ENCODE measurements around the gene ANKRD52. TPM values are rescaled to one million over a fixed set of nuclear protein-coding genes. Genes with fewer than 3 reads are reported as not detected.

The ANKRD52 gene
- total and polyA plus RNA-seq, 10 of the 15 experiments (the other 5 are each of a cell fraction or from before 2014, with no cell fraction given): 0.90 to 55.3 (median 16.1) TPM

DNA sequence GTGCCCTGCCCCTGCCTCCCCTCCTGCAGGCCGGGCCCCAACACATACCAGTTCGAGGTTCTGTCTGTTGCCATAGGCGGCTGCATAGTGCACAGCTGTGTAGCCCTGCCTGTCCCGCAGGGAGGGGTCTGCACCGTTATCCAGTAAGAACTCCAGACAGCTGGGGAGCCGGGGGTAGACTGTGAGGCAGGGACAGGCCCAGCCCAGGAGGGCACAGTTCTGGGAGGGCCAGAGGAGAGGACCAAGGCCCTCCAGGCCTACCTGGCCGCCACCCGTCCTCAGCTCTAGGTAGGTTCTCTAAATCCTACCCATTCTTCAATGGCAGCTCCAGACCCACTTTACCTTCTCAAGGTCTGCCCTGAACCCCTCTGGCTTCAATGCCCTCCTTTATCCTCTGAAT lies 9.5 kb downstream of the ANKRD52 start:
- H3K4me1 ChIP-seq (ENCODE audit: control insufficient read depth, insufficient read depth, low read length): no peaks in the 10 kb centered on the region
- ChIA-PET CTCF (interaction anchor here (0.6 to 1.2 kb wide), 2 partner anchors 18 to 24 kb away, joined by 3 read pairs; no protein-coding TSS in a partner anchor), POLR2A (interaction anchor here (0.5 kb wide), 1 partner anchor 1818 kb away, joined by 3 read pairs; no protein-coding TSS in a partner anchor), SMC1A (ENCODE audit: uncharacterized antibody, unreplicated experiment) (no interaction called here), RAD21 (ENCODE audit: unreplicated experiment) (no interaction called here)
- in situ Hi-C loops (cut with MboI): no loop called here
- H3K9me3 ChIP-seq (replicated peaks; ENCODE audit: control insufficient read depth, insufficient read depth, low read length): no peaks in the 10 kb centered on the region
- FAIRE-seq (no peak), ATAC-seq (no peak), DNase-seq (ENCODE audit: low read depth, low spot score) (no peak)
- intact Hi-C loops (cut with micrococcal nuclease; ENCODE audit: unreplicated experiment): no loop called here
- 96% methylated on average over 8 of the region's 8 CpGs for WGBS (ENCODE audit: insufficient coverage, insufficient replicate concordance, low lambda C conversion rate, missing lambda C conversion rate)
- no peak overlapping the region for H3K9ac ChIP-seq (ENCODE audit: control insufficient read depth, insufficient read depth, low read length)
- no peaks in the 10 kb centered on the region for H4K20me1 ChIP-seq (ENCODE audit: control insufficient read depth, insufficient read depth)
- H3K27ac ChIP-seq (ENCODE audit: control insufficient read depth, insufficient read depth): no peak overlapping the region
- no peak overlapping the region for H3K4me3 ChIP-seq
- no peaks in the 10 kb centered on the region for H3K27me3 ChIP-seq (replicated peaks in 1 of 2; ENCODE audit: control insufficient read depth in 2 of 2, insufficient read depth in 2 of 2, low read length in 1 of 2)
- H3K4me2 ChIP-seq (ENCODE audit: control insufficient read depth, insufficient read depth): no peak overlapping the region
- H3K79me2 ChIP-seq (ENCODE audit: control insufficient read depth, insufficient read depth, low read length): no peaks in the 10 kb centered on the region
- BruUV-seq (replicated peaks): no TSS peak
- TF ChIP-seq CBX5 (IDR thresholded peaks at IDR 0.05; ENCODE audit: low read depth) (no peak), WRNIP1 (IDR thresholded peaks at IDR 0.05; ENCODE audit: borderline replicate concordance, low read depth, low read length) (no peak), IKZF2 (IDR thresholded peaks at IDR 0.05) (no peak), TARDBP (IDR thresholded peaks at IDR 0.05; ENCODE audit: borderline replicate concordance) (no peak), POLR2AphosphoS2 (IDR thresholded peaks at IDR 0.05; ENCODE audit: low read depth, low read length) (no peak), NBN (IDR thresholded peaks at IDR 0.05) (no peak)
- TF ChIP-seq, protein P1, sequence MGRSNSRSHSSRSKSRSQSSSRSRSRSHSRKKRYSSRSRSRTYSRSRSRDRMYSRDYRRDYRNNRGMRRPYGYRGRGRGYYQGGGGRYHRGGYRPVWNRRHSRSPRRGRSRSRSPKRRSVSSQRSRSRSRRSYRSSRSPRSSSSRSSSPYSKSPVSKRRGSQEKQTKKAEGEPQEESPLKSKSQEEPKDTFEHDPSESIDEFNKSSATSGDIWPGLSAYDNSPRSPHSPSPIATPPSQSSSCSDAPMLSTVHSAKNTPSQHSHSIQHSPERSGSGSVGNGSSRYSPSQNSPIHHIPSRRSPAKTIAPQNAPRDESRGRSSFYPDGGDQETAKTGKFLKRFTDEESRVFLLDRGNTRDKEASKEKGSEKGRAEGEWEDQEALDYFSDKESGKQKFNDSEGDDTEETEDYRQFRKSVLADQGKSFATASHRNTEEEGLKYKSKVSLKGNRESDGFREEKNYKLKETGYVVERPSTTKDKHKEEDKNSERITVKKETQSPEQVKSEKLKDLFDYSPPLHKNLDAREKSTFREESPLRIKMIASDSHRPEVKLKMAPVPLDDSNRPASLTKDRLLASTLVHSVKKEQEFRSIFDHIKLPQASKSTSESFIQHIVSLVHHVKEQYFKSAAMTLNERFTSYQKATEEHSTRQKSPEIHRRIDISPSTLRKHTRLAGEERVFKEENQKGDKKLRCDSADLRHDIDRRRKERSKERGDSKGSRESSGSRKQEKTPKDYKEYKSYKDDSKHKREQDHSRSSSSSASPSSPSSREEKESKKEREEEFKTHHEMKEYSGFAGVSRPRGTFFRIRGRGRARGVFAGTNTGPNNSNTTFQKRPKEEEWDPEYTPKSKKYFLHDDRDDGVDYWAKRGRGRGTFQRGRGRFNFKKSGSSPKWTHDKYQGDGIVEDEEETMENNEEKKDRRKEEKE (IDR thresholded peaks at IDR 0.05): no peak
- TF ChIP-seq, protein P2, sequence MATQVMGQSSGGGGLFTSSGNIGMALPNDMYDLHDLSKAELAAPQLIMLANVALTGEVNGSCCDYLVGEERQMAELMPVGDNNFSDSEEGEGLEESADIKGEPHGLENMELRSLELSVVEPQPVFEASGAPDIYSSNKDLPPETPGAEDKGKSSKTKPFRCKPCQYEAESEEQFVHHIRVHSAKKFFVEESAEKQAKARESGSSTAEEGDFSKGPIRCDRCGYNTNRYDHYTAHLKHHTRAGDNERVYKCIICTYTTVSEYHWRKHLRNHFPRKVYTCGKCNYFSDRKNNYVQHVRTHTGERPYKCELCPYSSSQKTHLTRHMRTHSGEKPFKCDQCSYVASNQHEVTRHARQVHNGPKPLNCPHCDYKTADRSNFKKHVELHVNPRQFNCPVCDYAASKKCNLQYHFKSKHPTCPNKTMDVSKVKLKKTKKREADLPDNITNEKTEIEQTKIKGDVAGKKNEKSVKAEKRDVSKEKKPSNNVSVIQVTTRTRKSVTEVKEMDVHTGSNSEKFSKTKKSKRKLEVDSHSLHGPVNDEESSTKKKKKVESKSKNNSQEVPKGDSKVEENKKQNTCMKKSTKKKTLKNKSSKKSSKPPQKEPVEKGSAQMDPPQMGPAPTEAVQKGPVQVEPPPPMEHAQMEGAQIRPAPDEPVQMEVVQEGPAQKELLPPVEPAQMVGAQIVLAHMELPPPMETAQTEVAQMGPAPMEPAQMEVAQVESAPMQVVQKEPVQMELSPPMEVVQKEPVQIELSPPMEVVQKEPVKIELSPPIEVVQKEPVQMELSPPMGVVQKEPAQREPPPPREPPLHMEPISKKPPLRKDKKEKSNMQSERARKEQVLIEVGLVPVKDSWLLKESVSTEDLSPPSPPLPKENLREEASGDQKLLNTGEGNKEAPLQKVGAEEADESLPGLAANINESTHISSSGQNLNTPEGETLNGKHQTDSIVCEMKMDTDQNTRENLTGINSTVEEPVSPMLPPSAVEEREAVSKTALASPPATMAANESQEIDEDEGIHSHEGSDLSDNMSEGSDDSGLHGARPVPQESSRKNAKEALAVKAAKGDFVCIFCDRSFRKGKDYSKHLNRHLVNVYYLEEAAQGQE (IDR thresholded peaks at IDR 0.05; ENCODE audit: low read depth, low read length): no peak
- no peak overlapping the region for H2AFZ ChIP-seq (ENCODE audit: control insufficient read depth, low read depth, low read length)
- H3K36me3 ChIP-seq (ENCODE audit: control insufficient read depth in 2 of 2, insufficient read depth in 2 of 2, low read length in 1 of 2): peaks cover 24 to 33% of the 10 kb centered on the region in 2 experiments

All from GM12878 (cell line).